Stimulated activated CD4-positive, alpha-beta T cell treated with anti-CD3 and anti-CD28 coated beads, Interleukin-12 subunit alpha, Interleukin-12 subunit beta, amount 100 ng/mL, for 48 hours (primary cell): Measurements from ENCODE around the gene VSIR.

ENCODE experiments used
- DNase-seq, 3 donors: peaks; one replicate each; pipeline ENCODE4 v3.0.0-alpha.2; 2020; ENCODE audit warnings: low read depth in 2 of 3, low spot score in 1 of 3

Gene VSIR

DNA sequence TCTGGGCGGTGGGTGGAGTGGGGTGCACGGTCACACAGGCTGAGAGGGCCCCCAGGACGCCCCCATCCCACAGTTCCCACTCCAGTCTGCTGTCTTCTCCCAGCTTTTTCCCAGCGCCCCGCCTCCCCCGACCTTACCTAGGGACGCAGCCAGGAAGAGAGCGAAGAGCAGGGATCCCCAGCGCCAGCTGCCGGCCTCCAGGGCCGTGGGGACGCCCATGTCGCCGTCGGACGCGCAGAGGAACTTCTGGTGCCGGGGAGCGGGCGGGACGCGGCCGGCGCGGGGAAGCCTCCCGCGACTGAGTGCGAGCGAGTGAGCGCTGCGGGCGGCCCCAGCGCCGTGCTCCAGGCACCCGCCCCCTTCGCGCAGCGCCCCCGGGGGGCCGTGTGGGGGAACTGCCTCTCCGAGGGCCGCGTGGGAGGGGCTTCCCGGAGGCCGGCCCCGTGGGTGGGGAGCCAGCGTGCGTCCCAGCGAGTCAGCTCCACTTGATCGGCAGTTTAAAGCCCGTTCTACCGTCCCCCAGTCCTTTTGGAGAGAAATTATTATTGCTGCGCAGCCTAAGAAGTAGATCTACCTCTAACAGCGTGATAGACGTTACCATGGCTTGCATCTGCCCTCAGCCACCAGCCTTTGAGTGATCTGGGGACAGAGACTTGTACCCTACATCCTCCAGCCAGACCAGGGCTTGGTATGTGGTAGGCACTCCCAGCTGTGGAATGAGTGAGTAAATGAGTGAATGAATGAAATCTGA, at the start of gene VSIR:
Gene VSIR, minus strand, starts transcription at position 300 of the 751 bp plus-strand sequence. Its CDS starts 81 bp downstream, at position 219.
- DNase-seq = peak; percentile 89 to 96 (median 91)

- no peak for DNase-seq
Measured at GRCh38 chr10:71821909-71822763, 48.8 kb upstream of the VSIR start.

GRCh38 chr10:71820966-71821365, 47.6 kb upstream of the VSIR start:
- no peak for DNase-seq

DNA sequence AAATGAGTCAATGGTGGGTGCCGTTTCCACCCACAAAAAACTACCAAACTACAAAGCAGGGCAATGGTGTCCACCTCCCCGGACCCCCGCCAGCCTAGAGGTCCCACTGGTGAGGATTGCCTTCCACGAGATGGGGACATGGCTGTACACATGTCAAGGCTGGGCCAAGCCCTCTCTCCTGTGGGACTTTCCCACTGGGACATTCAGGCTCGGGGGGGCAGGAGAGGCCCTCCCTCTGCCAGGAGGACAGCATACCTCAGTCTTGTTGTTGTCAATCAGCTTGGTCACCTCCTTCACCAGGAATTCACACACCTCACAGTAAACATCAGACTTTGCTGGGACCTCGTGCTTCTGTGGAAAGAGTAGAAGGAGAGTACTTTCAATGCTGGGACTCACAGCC, 46.7 kb upstream of the VSIR start:
- DNase-seq = no peak

DNA sequence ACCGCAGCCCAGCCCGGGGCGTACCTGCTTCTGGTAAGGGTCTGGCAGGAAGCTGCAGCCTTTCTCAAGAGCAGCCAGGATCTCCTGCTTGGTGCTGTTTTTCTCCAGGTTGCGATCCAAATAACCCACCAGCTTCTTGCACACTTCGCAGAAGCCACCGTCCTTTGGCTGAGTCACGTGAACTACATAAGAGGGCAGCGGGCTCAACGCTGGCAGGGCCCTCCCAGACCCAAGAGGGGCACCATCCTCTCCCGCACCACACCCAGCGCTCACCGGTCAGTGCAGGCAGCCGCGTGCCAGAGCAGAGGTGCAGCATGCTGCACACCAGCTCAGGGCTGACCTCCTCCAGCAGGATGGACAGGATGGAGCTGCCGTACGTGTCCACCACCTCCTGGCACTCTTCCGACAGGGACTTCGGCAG, 46.1 kb upstream of the VSIR start:
- no peak for DNase-seq

DNA sequence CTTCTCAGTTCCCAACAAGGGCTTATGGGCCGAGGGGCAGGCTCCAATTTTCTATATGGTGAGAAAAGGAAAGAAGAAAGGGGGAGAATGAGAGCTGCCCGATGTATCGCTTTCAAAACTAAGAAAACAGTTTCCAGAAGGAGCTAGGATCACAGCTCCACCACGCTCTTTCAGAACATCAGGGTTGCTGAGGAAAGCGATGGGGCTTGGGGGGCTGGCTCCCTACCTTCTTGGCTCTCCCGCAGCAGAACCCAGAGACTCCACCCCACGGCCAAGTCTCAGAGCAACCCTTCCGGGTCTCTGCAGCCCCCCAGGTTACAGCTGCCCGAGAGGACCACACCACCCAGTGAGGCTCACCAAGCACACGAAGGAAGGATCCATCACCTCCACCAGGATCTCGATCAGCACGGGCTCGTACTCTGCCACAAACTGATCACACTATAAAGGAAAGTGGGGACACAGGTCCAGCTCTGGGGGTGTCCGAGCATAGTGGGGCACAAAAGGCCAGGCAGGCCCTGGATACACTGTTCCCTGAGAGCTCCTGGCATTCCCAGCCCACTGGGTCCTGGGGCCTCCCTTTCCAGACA, 45.4 kb upstream of the VSIR start:
- DNase-seq = no peak

GRCh38 chr10:71817831-71818655, 44.7 kb upstream of the VSIR start:
- DNase-seq = no peak

- no peak for DNase-seq
Measured at GRCh38 chr10:71816936-71817618, 43.8 kb upstream of the VSIR start.

DNA sequence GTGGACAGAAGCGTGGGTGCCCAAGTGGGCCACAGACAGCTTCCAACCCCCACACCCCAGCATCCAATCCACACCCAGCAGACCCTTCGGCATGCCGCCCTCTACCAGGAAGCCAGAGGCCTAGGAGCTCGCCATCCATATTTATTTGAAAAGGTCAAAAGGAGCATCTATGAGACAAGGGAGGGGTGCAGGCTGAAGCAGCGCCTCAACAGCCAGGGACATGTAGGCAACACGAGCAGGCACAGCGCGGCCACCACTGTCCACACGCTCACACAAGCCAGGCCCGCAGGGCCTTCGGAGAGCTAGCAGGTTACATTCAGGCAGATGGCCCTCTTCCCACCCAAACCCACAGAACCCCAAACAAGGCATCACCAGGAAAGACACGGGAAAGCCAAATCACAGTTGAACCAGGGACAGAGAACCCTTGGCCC, 43.1 kb upstream of the VSIR start:
- DNase-seq = no peak

- no peak for DNase-seq
Measured at GRCh38 chr10:71815515-71816130, 42.3 kb upstream of the VSIR start.

- no peak for DNase-seq
Measured at GRCh38 chr10:71814922-71815411, 41.6 kb upstream of the VSIR start.

- no peak for DNase-seq
Measured at GRCh38 chr10:71812913-71813590, 39.7 kb upstream of the VSIR start.

DNA sequence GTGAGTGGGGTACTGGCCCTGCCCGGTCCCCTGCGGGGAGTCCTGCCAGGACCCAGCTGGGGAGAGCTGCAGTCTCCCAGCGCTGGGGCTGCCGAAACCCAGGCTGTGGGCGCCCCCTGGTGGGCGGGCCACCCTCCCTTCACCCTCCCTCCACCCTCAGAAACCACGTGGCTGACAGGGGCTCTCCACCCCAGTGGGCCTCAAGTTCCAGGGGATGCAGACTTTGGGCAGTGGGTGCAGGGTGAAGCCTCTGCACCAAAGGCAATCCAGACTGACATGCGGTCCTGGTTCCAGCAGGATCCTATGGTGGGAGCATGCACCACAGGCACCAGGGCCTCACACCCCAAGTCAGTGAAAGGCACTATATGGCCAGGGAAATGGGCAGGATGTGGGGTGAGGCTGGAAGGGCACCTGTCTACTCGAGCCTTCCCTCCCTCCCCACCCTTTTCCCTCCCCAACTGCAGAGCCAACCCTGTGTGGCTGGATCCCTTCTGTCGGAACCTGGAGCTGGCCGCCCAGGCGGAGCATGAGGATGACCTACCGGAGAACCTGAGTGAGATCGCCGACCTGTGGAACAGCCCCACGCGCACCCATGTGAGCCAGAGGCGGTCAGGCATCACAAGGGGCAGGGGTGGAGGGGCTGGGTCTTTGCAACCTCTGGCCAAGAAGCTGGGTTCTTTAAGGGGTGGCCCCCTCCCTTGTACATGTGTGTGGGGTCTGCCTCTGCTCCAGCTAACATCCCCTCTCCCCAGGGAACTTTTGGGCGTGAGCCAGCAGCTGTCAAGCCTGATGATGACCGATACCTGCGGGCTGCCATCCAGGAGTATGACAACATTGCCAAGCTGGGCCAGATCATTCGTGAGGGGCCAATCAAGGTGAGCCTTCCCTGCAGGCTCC, 38.9 kb upstream of the VSIR start:
- peak; percentile 56 to 79 (median 70) for DNase-seq

GRCh38 chr10:71811351-71811750, 38.0 kb upstream of the VSIR start:
- DNase-seq = no peak

- DNase-seq = no peak
Measured at GRCh38 chr10:71810048-71810750, 36.9 kb upstream of the VSIR start.

DNA sequence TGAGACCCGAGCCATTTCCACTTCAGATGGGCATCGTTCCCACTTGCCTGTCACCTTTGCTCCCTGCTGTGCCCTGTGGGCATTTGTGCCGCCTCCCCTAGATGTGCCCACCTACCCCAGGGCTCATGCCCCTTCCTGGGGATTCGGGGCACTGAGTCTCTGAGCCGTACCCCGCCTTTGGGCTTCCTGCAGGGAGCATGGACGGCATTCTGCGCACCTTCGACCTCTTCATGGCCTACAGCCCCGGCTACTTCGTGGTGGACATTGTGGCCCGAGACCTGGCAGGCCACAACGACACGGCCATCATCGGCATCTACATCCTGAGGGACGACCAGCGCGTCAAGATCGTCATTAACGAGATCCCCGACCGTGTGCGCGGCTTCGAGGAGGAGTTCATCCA, 36.3 kb upstream of the VSIR start:
- DNase-seq = no peak
